Spleen (tissue), 7 donors: ENCODE measurements around the gene PGM2.

Experiments used
- POLR2A ChIP-seq, 3 donors: fragments of 450-650 bp; IDR thresholded peaks; one replicate each; pipeline ENCODE4 v1.5.1; 2017; ENCODE audit warnings: antibody characterized with exemption in 3 of 3, mild to moderate bottlenecking in 1 of 3
- POLR2AphosphoS5 ChIP-seq, 3 donors: sonication (generic); formaldehyde crosslinking; IDR thresholded peaks; one replicate each; pipeline ENCODE4 v1.5.1; 2017; ENCODE audit warnings: antibody characterized with exemption in 3 of 3
- TF ChIP-seq, protein P1 (sequence below), 11 experiments: fragments of 200-600 bp in 7 of 11; fragments of 450-650 bp in 4 of 11; sonication (generic) in 4 of 11; IDR thresholded peaks in 8 of 11; conservative IDR thresholded peaks in 3 of 11; 1 replicate in 7 of 11; 2 replicates in 4 of 11; pipeline versions ENCODE4 v1.4.0 to v1.8.0; 2016 to 2021; ENCODE audit warnings: antibody characterized with exemption in 11 of 11, inconsistent platforms in 4 of 11, mild to moderate bottlenecking in 1 of 11
- donor health status: DM: no; HTN: no; CAD: no; lungs with moderate emphysema.
- donor health status: DM: no; HTN: no; CAD: no.
- donor health status: DM: no; HTN: no; CAD: no.

DNA sequence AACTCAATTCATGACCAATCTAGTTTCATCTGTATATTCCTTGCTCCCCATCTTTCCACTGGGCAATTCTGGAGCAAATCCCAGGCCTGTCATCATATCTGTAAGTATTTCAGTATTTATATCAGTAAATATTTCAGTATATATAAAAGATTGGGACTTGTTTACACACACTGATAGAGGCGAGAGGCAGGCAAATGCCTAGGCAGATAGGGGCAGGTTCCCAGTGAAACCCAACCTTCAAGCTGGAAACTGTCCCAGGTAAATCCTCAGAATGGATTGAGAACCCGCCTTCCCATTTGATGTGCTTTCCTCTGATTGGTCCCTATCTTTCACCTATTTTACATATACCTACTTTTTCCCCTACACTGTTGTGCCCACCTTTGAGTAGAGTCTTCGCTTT is 40.6 kb downstream of the PGM2 start:
- TF ChIP-seq, protein P1, sequence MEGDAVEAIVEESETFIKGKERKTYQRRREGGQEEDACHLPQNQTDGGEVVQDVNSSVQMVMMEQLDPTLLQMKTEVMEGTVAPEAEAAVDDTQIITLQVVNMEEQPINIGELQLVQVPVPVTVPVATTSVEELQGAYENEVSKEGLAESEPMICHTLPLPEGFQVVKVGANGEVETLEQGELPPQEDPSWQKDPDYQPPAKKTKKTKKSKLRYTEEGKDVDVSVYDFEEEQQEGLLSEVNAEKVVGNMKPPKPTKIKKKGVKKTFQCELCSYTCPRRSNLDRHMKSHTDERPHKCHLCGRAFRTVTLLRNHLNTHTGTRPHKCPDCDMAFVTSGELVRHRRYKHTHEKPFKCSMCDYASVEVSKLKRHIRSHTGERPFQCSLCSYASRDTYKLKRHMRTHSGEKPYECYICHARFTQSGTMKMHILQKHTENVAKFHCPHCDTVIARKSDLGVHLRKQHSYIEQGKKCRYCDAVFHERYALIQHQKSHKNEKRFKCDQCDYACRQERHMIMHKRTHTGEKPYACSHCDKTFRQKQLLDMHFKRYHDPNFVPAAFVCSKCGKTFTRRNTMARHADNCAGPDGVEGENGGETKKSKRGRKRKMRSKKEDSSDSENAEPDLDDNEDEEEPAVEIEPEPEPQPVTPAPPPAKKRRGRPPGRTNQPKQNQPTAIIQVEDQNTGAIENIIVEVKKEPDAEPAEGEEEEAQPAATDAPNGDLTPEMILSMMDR (IDR thresholded peaks at IDR 0.05 in 8 of 11, conservative IDR thresholded peaks at IDR 0.05 in 3 of 11): no peak
- TF ChIP-seq POLR2A (IDR thresholded peaks at IDR 0.05) (no peak), POLR2AphosphoS5 (IDR thresholded peaks at IDR 0.05) (no peak)
